GM21528 (cell line): ENCODE data around the gene ESD.
"Not testable (repeated sequence)": the region's sequence is repeated elsewhere in the genome, so short reads cannot be mapped to it uniquely, and the experiment has no call there.

Source experiments
- ATAC-seq: cut with Tn5 transposase; IDR thresholded peaks from one replicate; pipeline ENCODE4 v1.9.1; 2021; ENCODE audit warnings: mild to moderate bottlenecking, moderate library complexity; ENCODE audit not compliant: unreplicated experiment, low FRiP score

ESD gene

GRCh38 chr13:46796515-46797474 lies at the start of gene ESD:
ESD (minus strand) TSS chr13:46797161; CDS start chr13:46791413, 5,748 bp downstream.
- peak; percentile 91 for ATAC-seq

GRCh38 chr13:46846726-46847125 lies 49.8 kb upstream of the ESD start:
- ATAC-seq: no peak

- ATAC-seq: no peak
These were observed 48.2 kb upstream of the ESD start for GRCh38 chr13:46845146-46845545.

- ATAC-seq: no peak
These were observed 47.5 kb upstream of the ESD start for GRCh38 chr13:46844431-46844830.

- ATAC-seq: no peak
These were observed 42.4 kb upstream of the ESD start for GRCh38 chr13:46839399-46839798.

GRCh38 chr13:46834657-46835056 lies 37.7 kb upstream of the ESD start:
- ATAC-seq: no peak

- ATAC-seq: no peak
These were observed 34.7 kb upstream of the ESD start for GRCh38 chr13:46831588-46832194.

- no peak for ATAC-seq
These were observed 33.5 kb upstream of the ESD start for GRCh38 chr13:46830405-46831005.

- ATAC-seq: no peak
These were observed 25.6 kb upstream of the ESD start for GRCh38 chr13:46822551-46822950.

GRCh38 chr13:46817838-46818476 lies 21.0 kb upstream of the ESD start:
- ATAC-seq: no peak

- no peak for ATAC-seq
These were observed 20.1 kb upstream of the ESD start for GRCh38 chr13:46817095-46817494.

- no peak for ATAC-seq
These were observed 19.4 kb upstream of the ESD start for GRCh38 chr13:46816371-46816770.

- ATAC-seq: no peak
These were observed 15.4 kb upstream of the ESD start for GRCh38 chr13:46812301-46812797.

GRCh38 chr13:46810440-46810839 lies 13.5 kb upstream of the ESD start:
- no peak for ATAC-seq

GRCh38 chr13:46804921-46805320 lies 8.0 kb upstream of the ESD start:
- not testable (repeated sequence) for ATAC-seq

- ATAC-seq: no peak
These were observed 7.4 kb upstream of the ESD start for GRCh38 chr13:46804391-46804815.

- no peak for ATAC-seq
These were observed 6.6 kb upstream of the ESD start for GRCh38 chr13:46803586-46803985.

- no peak for ATAC-seq
These were observed 4.9 kb upstream of the ESD start for GRCh38 chr13:46801858-46802257.

- no peak for ATAC-seq
These were observed 2.2 kb upstream of the ESD start for GRCh38 chr13:46799139-46799538.

GRCh38 chr13:46797501-46798237 lies 708 bp upstream of the ESD start:
- ATAC-seq: no peak
